ENCODE results near the gene PBX4.

Gene PBX4

DNA sequence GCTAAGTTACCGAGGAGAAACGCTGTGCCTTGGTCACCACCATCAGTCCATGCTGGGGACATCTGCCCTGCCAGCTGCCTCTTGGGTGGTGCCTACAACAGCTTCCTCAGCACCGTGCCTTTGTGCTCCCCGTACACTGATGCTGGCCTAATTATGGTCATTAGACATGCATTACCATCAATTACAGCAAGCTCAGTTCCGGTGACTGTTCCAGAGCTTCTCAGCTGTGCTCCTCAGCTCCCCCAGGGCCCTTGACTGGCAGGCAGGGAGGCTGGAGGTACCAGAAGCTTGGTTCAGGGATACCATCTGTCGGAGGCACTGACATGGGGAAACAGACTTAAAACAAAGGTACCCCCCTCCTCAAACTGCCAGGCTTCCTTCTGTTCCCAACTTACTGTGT, 40.2 kb downstream of the PBX4 start:
- TF ChIP-seq, protein P1, sequence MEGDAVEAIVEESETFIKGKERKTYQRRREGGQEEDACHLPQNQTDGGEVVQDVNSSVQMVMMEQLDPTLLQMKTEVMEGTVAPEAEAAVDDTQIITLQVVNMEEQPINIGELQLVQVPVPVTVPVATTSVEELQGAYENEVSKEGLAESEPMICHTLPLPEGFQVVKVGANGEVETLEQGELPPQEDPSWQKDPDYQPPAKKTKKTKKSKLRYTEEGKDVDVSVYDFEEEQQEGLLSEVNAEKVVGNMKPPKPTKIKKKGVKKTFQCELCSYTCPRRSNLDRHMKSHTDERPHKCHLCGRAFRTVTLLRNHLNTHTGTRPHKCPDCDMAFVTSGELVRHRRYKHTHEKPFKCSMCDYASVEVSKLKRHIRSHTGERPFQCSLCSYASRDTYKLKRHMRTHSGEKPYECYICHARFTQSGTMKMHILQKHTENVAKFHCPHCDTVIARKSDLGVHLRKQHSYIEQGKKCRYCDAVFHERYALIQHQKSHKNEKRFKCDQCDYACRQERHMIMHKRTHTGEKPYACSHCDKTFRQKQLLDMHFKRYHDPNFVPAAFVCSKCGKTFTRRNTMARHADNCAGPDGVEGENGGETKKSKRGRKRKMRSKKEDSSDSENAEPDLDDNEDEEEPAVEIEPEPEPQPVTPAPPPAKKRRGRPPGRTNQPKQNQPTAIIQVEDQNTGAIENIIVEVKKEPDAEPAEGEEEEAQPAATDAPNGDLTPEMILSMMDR (IDR thresholded peaks at IDR 0.05; ENCODE audit: low read depth, low read length, missing control alignments), result no peak
- no peak overlapping the region for H3K4me3 ChIP-seq (replicated peaks; ENCODE audit: low read depth, low read length)
- no peak for DNase-seq (ENCODE audit: extremely low read depth, low read depth)

DNA sequence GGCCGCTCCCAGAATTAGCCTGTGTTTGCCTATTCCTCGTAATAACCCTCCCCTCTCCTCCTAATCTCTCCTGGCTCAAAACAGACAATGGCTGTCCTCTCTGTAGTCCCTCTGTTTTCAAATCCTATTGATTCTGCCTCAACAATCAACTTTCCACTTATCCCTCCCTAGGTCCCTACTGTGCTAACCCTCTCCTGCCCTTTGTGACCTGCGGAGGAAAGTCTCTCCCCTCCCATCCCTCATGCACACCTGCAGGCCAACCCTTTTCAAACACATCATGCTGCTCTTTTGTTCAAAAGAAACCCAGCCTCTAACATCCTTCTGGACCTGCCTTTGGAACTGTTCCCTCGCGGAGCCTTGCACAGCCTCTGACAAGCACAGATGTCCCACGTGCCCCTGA, 43.1 kb downstream of the PBX4 start:
- H3K4me3 ChIP-seq (replicated peaks; ENCODE audit: low read depth, low read length), result no peak overlapping the region
- TF ChIP-seq, protein P1 (IDR thresholded peaks at IDR 0.05; ENCODE audit: low read depth, low read length, missing control alignments), result no peak
- no peak for DNase-seq (ENCODE audit: extremely low read depth, low read depth)

DNA sequence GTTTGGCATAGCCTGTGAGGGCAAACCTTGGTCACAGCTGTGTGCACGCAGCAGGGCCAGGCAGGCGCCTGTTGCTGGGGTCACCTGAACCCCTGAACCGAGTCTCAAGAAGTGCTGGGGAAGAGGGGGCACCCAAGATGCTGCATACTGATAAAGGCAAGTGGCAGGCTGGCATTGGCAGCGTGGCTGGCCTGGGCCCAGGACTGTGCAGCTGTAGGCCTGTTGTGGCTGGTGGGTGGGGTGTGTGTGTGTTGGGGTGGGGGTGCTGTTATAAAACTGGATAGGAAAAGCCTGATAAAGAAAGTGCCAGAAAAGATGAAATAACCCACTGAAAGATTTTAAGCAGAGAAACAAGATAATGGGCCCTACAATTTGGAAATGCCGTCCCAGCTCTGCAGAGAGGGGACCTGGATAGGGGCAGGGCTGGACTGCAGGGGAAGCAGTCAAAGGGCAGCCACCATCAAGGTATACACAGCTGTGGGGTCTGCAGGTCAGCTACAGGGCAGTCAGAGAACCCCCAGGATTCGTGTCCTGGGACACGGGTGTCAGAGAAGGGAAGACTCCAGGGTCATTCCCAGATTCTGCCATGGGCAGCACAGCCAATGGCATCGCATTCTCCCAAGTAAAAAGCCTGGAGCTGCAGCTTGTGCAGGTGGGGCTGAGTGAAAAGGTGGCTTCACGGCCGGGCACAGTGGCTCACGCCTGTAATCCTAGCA, 47.3 kb downstream of the PBX4 start:
- TF ChIP-seq, protein P1 (IDR thresholded peaks at IDR 0.05; ENCODE audit: low read depth, low read length, missing control alignments), result no peak
- no peak overlapping the region for H3K4me3 ChIP-seq (replicated peaks; ENCODE audit: low read depth, low read length)
- no peak for DNase-seq (ENCODE audit: extremely low read depth, low read depth)

DNA sequence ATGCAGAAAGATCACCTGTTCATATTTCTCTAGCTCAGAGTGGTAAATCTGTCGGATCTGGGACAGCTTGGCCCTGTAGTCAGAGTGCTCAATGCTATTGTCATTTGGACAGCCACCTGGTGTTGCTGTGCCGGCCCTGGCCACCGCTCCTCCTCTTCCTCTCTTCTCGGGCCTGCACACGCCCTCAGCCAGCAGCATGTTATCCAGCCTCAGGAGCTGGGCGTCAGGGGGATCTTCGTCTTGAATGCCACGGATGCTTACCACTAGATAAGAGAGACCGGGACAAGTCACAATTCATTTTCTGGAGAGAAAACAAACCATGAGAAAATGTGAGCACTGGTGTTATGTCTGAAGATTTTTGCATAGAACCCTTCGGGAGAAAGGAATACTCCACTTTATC, 47.9 kb downstream of the PBX4 start:
- no peak overlapping the region for H3K4me3 ChIP-seq (replicated peaks; ENCODE audit: low read depth, low read length)
- no peak for DNase-seq (ENCODE audit: extremely low read depth, low read depth)
- TF ChIP-seq, protein P1 (IDR thresholded peaks at IDR 0.05; ENCODE audit: low read depth, low read length, missing control alignments), result no peak

DNA sequence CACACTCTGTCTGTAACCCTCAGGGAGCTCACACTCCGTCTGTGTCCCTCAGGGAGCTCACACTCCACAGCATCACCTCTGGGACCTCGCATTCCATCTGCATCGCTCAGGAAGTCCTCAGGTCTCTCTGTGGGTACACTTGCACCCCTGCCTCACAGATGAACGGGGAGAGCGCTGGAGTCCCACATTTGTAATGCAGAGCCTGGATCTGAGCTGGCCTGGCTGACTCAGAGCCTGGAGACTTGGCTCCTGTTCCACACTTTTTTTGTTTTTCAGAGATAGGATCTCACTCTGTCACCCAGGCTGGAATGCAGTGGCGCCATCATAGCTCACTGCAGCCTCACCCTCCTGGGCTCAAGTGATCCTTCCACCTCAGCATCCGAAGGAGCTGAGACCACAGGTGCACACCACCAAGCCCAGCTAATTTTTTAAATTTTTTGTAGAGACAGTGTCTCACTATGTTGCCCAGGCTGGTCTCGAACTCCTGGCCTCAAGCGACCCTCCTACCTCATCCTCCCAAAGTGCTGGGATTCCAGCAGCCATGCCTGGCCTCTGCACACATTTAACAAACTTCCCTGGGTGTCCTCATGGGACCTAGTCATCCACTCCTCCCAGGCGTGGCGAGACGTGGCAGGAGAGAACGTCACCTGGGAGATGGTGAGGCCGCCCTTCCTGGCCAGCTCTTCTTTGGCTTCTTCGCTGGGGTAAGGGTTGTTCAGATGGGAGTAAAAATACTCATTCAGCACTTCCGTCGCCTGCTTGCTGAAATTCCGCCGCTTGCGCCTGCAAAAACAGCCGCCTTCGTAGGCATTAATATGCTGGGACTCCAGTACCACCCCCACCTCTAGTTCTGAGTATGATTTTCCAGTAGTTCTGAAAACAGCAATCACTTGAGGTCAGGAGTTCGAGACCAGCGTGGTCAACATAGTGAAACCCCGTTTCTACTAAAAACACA, 49.4 kb downstream of the PBX4 start:
- DNase-seq (ENCODE audit: extremely low read depth, low read depth), result no peak
- no peak overlapping the region for H3K4me3 ChIP-seq (replicated peaks; ENCODE audit: low read depth, low read length)
- TF ChIP-seq, protein P1 (IDR thresholded peaks at IDR 0.05; ENCODE audit: low read depth, low read length, missing control alignments), result no peak

DNA sequence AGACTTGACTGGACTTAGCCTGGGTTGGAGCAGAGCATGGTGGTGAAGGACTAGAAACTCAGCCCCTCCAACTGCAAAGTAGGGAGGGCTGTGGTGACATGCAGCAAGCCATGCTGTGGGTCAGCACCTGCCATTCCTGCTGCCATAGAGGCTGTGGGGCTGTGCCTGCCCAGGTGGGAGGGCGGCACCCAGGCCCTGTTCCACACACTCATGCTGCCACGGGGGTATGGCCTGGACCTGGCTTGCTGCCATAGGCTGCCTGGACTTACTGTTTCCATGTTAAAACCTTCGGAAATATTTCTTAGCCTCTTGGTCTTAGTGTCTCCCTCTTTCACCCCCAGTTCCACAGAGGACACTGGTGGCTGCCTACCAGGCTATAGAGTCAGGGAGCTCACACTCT, 51.1 kb downstream of the PBX4 start:
- no peak overlapping the region for H3K4me3 ChIP-seq (replicated peaks; ENCODE audit: low read depth, low read length)
- no peak for DNase-seq (ENCODE audit: extremely low read depth, low read depth)
- TF ChIP-seq, protein P1 (IDR thresholded peaks at IDR 0.05; ENCODE audit: low read depth, low read length, missing control alignments), result no peak
